ENCODE results near the gene ESRRB. TPM values are rescaled to one million over a fixed set of nuclear protein-coding genes. Genes with fewer than 3 reads are reported as not detected.

The ESRRB gene
- total RNA-seq, 1 experiment from 2014 or later: 0.04 TPM

DNA sequence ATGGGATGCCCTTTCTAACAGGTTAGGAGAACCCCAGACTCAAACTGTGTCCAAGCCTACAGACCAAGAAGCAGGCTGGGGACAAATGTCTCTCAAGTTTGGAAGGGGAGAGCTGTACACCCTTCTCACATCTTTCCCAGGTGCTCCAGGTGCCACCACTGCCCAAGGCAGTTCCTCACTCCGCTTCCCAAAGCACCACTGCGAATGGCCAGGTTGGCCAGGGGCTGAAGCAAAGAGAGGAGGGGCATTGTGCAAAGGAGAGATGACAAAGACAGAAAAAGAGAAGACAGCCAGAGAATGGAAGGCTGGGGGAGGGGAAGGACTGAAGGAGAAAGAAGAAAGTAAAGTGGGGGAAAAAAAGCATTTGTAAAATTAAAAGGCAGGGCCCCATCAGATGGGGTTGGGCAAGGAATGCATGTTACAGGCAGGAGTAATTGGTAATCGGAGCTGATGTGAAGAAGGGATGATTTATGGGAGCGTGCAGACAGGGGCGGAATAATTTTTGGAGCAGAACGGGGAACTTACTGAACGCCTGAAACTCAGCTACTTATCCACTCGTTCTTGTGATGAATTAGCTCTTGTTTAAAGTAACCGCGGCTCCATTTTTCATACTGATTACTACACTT is 165.8 kb downstream of the ESRRB start:
- DNase-seq (ENCODE audit: low spot score): no peak

DNA sequence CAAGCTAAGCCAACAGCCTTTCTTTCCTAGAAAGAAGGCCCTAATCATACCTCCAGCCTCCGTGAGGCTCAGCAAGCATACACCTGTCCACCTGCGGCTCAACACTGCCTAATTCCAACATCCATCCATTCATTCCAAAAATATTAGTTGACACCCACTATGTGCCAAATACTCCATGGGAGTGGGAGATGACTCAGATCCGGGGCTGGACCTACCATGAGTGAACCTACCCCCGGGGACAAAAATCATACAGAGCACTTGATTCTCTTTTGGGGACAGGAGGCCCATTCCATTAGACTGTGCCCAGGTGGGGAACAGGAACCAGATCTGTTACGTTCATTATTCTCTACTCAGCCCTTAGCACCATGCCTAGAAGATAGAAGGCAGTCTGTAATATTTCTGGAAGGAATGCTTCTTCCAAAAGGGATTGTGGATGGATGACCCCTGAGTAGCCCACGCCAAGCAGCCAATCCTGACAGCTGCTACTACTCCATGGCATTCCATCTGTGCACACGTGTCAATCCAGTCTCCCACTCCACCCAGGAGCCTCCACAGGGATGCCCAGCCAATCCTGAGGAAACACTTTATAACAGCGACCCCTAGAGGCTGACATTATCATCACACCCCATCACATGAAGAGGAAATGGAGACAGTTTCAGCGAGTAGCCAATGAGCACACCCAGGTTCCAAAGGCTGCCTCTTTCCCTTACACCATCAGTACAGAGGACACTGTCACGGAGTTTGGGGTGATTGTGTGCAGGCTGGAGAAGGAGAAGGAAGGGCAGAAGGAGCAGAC is 170.7 kb downstream of the ESRRB start:
- DNase-seq (ENCODE audit: low spot score): peak; percentile 25

DNA sequence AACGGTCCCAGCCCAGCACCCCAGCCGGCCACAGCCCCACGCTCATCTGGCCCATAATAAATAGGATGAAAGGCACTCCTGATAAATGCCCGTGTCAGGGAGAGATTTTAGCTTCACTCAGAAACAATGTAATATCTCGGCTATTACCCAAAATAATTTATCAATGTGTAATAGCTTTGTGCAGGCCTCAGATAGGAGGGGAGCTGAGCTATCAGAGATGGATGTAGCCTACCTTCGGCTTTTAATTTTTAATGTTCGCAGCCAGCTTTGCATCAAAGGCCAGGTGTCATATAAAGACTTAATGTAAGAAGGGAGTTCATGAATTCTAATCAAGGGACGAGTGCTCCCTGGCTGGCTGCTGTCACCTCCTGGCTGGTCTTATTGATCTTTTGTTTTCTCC is 171.9 kb downstream of the ESRRB start:
- no peak for DNase-seq (ENCODE audit: low spot score)

DNA sequence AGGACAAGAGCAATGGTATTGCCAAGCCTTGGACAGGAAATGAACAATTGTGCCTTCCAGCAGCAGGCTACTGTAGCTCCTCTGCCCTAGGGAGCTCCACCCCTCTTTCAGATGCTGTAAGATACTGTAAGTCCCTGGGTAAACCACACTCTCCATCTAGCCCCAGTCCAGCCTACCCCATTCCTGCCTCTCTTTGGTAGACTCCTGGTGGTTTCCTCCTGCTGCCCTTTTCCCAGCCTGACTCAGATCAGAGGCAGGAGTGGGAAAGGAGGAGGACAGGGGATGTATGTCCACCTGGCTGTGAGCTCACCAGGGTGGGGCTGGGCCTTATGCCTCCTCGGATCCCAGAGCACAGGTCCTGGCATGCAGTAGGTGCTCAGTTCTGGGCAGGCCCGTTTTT is 174.6 kb downstream of the ESRRB start:
- DNase-seq (ENCODE audit: low spot score): peak; percentile 74

DNA sequence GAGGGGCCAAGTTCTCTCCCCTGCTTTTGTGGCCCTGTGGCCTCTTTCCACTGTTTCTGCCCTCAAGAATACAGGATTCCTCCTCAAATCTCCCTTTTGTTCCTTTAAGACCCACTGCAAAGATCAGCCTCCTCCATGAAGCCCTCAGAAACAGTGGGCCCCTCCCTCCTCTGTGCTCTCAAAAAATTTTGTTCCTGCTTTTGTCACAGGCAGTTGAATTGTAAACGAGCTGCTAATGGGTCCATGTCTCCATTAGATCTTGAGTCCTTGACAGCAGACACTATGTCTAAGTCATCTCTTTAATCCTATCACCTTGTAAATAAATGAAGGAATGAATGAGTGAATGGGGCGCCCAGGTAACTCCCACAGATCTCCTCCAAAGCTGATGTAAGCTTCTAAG is 175.2 kb downstream of the ESRRB start:
- no peak for DNase-seq (ENCODE audit: low spot score)

Other genes starting within 250 kb of the ESRRB start
- gene GPATCH2L, start 224.2 kb upstream of the ESRRB start, total RNA-seq (2014; rRNA removed; shearing (Covaris generic)): 25.7 and 33.6 TPM in 2 replicates